K562 (cell line): ENCODE measurements around the gene SLC30A1. TPM values are rescaled to one million over a fixed set of nuclear protein-coding genes. Genes with fewer than 3 reads are reported as not detected.

Experiments used
- CBX2 ChIP-seq: fragments of 200-600 bp; sonication (generic); IDR thresholded peaks from one replicate; pipeline ENCODE4 v1.6.1; 2012; ENCODE audit warnings: mild to moderate bottlenecking, low read length, inconsistent platforms; ENCODE audit not compliant: insufficient read depth, poor library complexity, severe bottlenecking
- CREB5 ChIP-seq: fragments of 250-450 bp; sonication (Bioruptor Pico); IDR thresholded peaks from 2 replicates; pipeline ENCODE4 v1.5.0; 2020; ENCODE audit warnings: mild to moderate bottlenecking
- EP300 ChIP-seq: IDR thresholded peaks from 2 replicates; pipeline ENCODE4 v1.6.1; 2012; ENCODE audit warnings: low read length, improper control_type of control experiment
- FOXK2 ChIP-seq, 2 experiments: fragments of 450-650 bp; IDR thresholded peaks in 1 of 2; conservative IDR thresholded peaks in 1 of 2; 2 replicates each; pipeline ENCODE4 v1.6.1; 2016; ENCODE audit warnings: low read depth in 2 of 2, mild to moderate bottlenecking in 1 of 2
- MCM7 ChIP-seq, 2 experiments: fragments of 450-650 bp; IDR thresholded peaks; 2 replicates each; pipeline ENCODE4 v1.6.1; 2016 to 2018
- MED1 ChIP-seq: sonication (generic); formaldehyde crosslinking; IDR thresholded peaks from 2 replicates; pipeline ENCODE4 v1.8.1; 2023; ENCODE audit warnings: missing genetic modification reagents, borderline replicate concordance
- MYNN ChIP-seq, 2 experiments: sonication (generic); formaldehyde crosslinking in 1 of 2; IDR thresholded peaks; 2 replicates each; pipeline versions ENCODE4 v1.5.0 to v1.6.1; 2016 to 2020; ENCODE audit warnings: antibody characterized with exemption in 1 of 2, missing genetic modification reagents in 1 of 2
- NFIC ChIP-seq: fragments of 450-650 bp; IDR thresholded peaks from 2 replicates; pipeline ENCODE4 v1.6.1; 2017; ENCODE audit warnings: mild to moderate bottlenecking, inconsistent platforms
- NUFIP1 ChIP-seq: fragments of 450-650 bp; IDR thresholded peaks from 2 replicates; pipeline ENCODE4 v1.6.1; 2018; ENCODE audit not compliant: partially characterized antibody
- RNF219 ChIP-seq: fragments of 250-450 bp; sonication (Bioruptor Pico); IDR thresholded peaks from 2 replicates; pipeline ENCODE4 v1.5.0; 2022; ENCODE audit warnings: mild to moderate bottlenecking
- SLC30A9 ChIP-seq: fragments of 250-450 bp; sonication (Bioruptor Pico); IDR thresholded peaks from 2 replicates; pipeline ENCODE4 v1.8.0; 2022; ENCODE audit warnings: mild to moderate bottlenecking, moderate library complexity
- SNRNP70 ChIP-seq: fragments of 200-400 bp; formaldehyde crosslinking; optimal IDR thresholded peaks from 2 replicates; pipeline ENCODE3; 2017; ENCODE audit warnings: low read depth, low read length
- SP1 ChIP-seq: sonication (generic); formaldehyde crosslinking; IDR thresholded peaks from 2 replicates; pipeline ENCODE4 v1.8.1; 2022; ENCODE audit warnings: mild to moderate bottlenecking, missing genetic modification reagents
- SREBF2 ChIP-seq: sonication (generic); formaldehyde crosslinking; IDR thresholded peaks from 2 replicates; pipeline ENCODE4 v1.4.0; 2020; ENCODE audit warnings: mild to moderate bottlenecking, missing genetic modification reagents
- TEAD1 ChIP-seq, 2 experiments: fragments of 450-650 bp in 1 of 2; sonication (generic) in 1 of 2; formaldehyde crosslinking; IDR thresholded peaks; 2 replicates each; pipeline versions ENCODE4 v1.4.0 to v1.8.0; 2020 to 2022; ENCODE audit warnings: mild to moderate bottlenecking in 2 of 2, missing genetic modification reagents in 1 of 2
- THRA ChIP-seq: fragments of 450-650 bp; IDR thresholded peaks from 2 replicates; pipeline ENCODE4 v1.6.1; 2017; ENCODE audit warnings: mild to moderate bottlenecking, moderate library complexity
- USF1 ChIP-seq: sonication (generic); formaldehyde crosslinking; IDR thresholded peaks from 2 replicates; pipeline ENCODE4 v1.9.0; 2022; ENCODE audit warnings: mild to moderate bottlenecking, missing genetic modification reagents
- ZBTB26 ChIP-seq: fragments of 450-650 bp; formaldehyde crosslinking; IDR thresholded peaks from 2 replicates; pipeline ENCODE4 v1.4.0; 2022; ENCODE audit warnings: missing genetic modification characterization
- ZBTB43 ChIP-seq: sonication (generic); formaldehyde crosslinking; IDR thresholded peaks from 2 replicates; pipeline ENCODE4 v1.8.0; 2023; ENCODE audit warnings: mild to moderate bottlenecking, missing genetic modification reagents
- ZC3H8 ChIP-seq: fragments of 450-650 bp; IDR thresholded peaks from 2 replicates; pipeline ENCODE4 v1.6.1; 2017
- ZKSCAN1 ChIP-seq: fragments of 150-350 bp; IDR thresholded peaks from 2 replicates; pipeline ENCODE4 v1.6.1; 2016; ENCODE audit warnings: low read depth, low read length
- ZNF263 ChIP-seq: sonication (generic); formaldehyde crosslinking; IDR thresholded peaks from 2 replicates; pipeline ENCODE4 v1.8.0; 2022; ENCODE audit warnings: mild to moderate bottlenecking, missing genetic modification reagents, borderline replicate concordance
- polyA plus RNA-seq, 8 experiments: library from polyadenylated mRNA; depleted of rRNA in 4 of 8; stranded (reverse) in 5 of 8; unstranded in 3 of 8; fragments of >200 nt; fragmentation: Nextera tagmentation in 2 of 8; fragmentation: Illumina TruSeq in 1 of 8; extraction: Ambion mirVana in 2 of 8; extraction: Trizol in 1 of 8; gene quantifications; 2 replicates each; pipeline versions ENCODE4 v1.2.1 to v1.2.3, GENCODE V29; 2011 to 2014; ENCODE audit warnings: inconsistent platforms in 1 of 8, missing spikeins in 1 of 8
- total RNA-seq, 7 experiments: library from RNA; depleted of rRNA in 6 of 7; stranded (reverse); fragments of >200 nt in 6 of 7; fragmentation: Illumina TruSeq in 2 of 7; extraction: Trizol in 2 of 7; gene quantifications; 2 replicates each; pipeline versions ENCODE4 v1.2.1 to v1.2.3, GENCODE V29; 2011 to 2021; ENCODE audit warnings: low replicate concordance in 1 of 7

The SLC30A1 gene
- total and polyA plus RNA-seq, 9 of the 15 experiments (the other 6 are each of a cell fraction or from before 2014, with no cell fraction given): 4.1 to 14.4 (median 6.6) TPM

GRCh38 chr1:211614615-211615014 lies 35.7 kb upstream of the SLC30A1 start (continued):
- TF ChIP-seq SNRNP70: no peak
- no peak for TF ChIP-seq SP1
- TF ChIP-seq NUFIP1: no peak
- TF ChIP-seq RNF219 (CRISPR knock-in tag): no peak
- no peak for TF ChIP-seq TEAD1 (CRISPR knock-in tag; IDR thresholded peaks at IDR 0.05)
- TF ChIP-seq MCM7 (IDR thresholded peaks at IDR 0.05): no peak
- no peak for TF ChIP-seq ZNF263
- peak; percentile 66; the same call in 1 of the 2 replicates for TF ChIP-seq EP300
- TF ChIP-seq MYNN (IDR thresholded peaks at IDR 0.05): no peak
- TF ChIP-seq MYNN (CRISPR knock-in tag; IDR thresholded peaks at IDR 0.05): no peak
- TF ChIP-seq ZBTB43: no peak
- no peak for TF ChIP-seq USF1 (CRISPR knock-in tag)
- TF ChIP-seq MED1 (CRISPR knock-in tag): no peak
- peak; percentile 61; the same call in 1 of the 2 replicates for TF ChIP-seq NFIC
- no peak for TF ChIP-seq ZKSCAN1
- no peak for TF ChIP-seq THRA
- TF ChIP-seq FOXK2 (conservative IDR thresholded peaks at IDR 0.05 in 1 of 2, IDR thresholded peaks at IDR 0.05 in 1 of 2; ENCODE audit: low read depth in 2 of 2): no peak
- TF ChIP-seq SLC30A9 (CRISPR knock-in tag): no peak
- TF ChIP-seq SREBF2 (CRISPR knock-in tag): no peak
- TF ChIP-seq CREB5: no peak
- TF ChIP-seq ZC3H8: no peak
- TF ChIP-seq ZBTB26: no peak
- no peak for TF ChIP-seq CBX2
